H1 (cell line): ENCODE results near the gene AOC1. TPM values are rescaled to one million over a fixed set of nuclear protein-coding genes. Genes with fewer than 3 reads are reported as not detected.

Source experiments
- CTCF ChIA-PET: fragments of 300-600 bp; sonication (Branson Sonifier 250); formaldehyde crosslinking; loops from one replicate; lab custom pipeline; 2021; ENCODE audit not compliant: partially characterized antibody; lab: Charles Lee
- POLR2A ChIA-PET: fragments of 300-600 bp; sonication (Branson Sonifier 250); formaldehyde crosslinking; loops from one replicate; lab custom pipeline; 2021; ENCODE audit warnings: inconsistent platforms; ENCODE audit not compliant: partially characterized antibody; lab: Charles Lee
- DNase-seq, 2 experiments: peaks; one replicate each; pipeline versions ENCODE4 v3.0.0 to v3.0.0-alpha.2; 2010 to 2022; ENCODE audit warnings: low spot score in 2 of 2, low read depth in 1 of 2, mixed read lengths in 1 of 2
- FAIRE-seq: peaks from 2 replicates; lab custom pipeline; 2011; peaks lifted over from hg19 to GRCh38; lab: Jason Lieb, UNC
- H2AFZ ChIP-seq: 2 replicates; pipeline ENCODE4 v1.8.1; 2012; ENCODE audit warnings: low read length, inconsistent platforms
- H2AK5ac ChIP-seq: 2 replicates; pipeline ENCODE4 v1.6.1; 2013; ENCODE audit warnings: low read depth, low read length
- H2BK120ac ChIP-seq: replicated peaks from 2 replicates; pipeline ENCODE3; 2013; ENCODE audit warnings: low read depth, low read length, inconsistent platforms
- H2BK12ac ChIP-seq: 2 replicates; pipeline ENCODE4 v1.6.1; 2013; ENCODE audit warnings: low read depth, low read length
- H2BK15ac ChIP-seq: 2 replicates; pipeline ENCODE4 v1.6.1; 2013; ENCODE audit warnings: low read length
- H2BK20ac ChIP-seq: 2 replicates; pipeline ENCODE4 v1.6.1; 2013; ENCODE audit warnings: low read length
- H2BK5ac ChIP-seq: 2 replicates; pipeline ENCODE4 v1.6.1; 2013; ENCODE audit warnings: low read depth, low read length
- H3K14ac ChIP-seq: 2 replicates; pipeline ENCODE4 v1.6.1; 2013; ENCODE audit warnings: inconsistent platforms; ENCODE audit not compliant: insufficient read length
- H3K18ac ChIP-seq: 2 replicates; pipeline ENCODE4 v1.6.1; 2013; ENCODE audit warnings: low read length; ENCODE audit errors: extremely low read depth
- H3K23ac ChIP-seq: 2 replicates; pipeline ENCODE4 v1.6.1; 2013; ENCODE audit warnings: inconsistent platforms; ENCODE audit not compliant: insufficient read length
- H3K23me2 ChIP-seq: 2 replicates; pipeline ENCODE4 v1.6.1; 2013; ENCODE audit warnings: low read depth, low read length
- H3K27ac ChIP-seq: 2 replicates; pipeline ENCODE4 v1.6.1; 2011; ENCODE audit warnings: low read depth, low read length, inconsistent platforms
- H3K27me3 ChIP-seq, 4 experiments: replicated peaks in 1 of 4; 1 replicate in 1 of 4; 2 replicates in 3 of 4; pipeline versions ENCODE4 v1.6.1 to v1.8.1; 2011 to 2013; ENCODE audit warnings: low read length in 3 of 4, mild to moderate bottlenecking in 3 of 4, inconsistent platforms in 2 of 4, mixed read lengths in 2 of 4, moderate library complexity in 1 of 4; ENCODE audit not compliant: control insufficient read depth in 3 of 4, insufficient read depth in 3 of 4; ENCODE audit errors: extremely low read depth in 1 of 4
- H3K36me3 ChIP-seq, 4 experiments: 2 replicates each; pipeline versions ENCODE4 v1.6.1 to v1.8.1; 2011 to 2013; ENCODE audit warnings: mild to moderate bottlenecking in 4 of 4, low read length in 3 of 4, moderate library complexity in 2 of 4, control low read depth in 1 of 4, inconsistent platforms in 1 of 4; ENCODE audit not compliant: insufficient read depth in 4 of 4, control insufficient read depth in 2 of 4
- H3K4ac ChIP-seq: replicated peaks from 2 replicates; pipeline ENCODE3; 2013; ENCODE audit warnings: low read length, low read depth, mixed read lengths, inconsistent platforms; ENCODE audit not compliant: insufficient read length
- H3K4me1 ChIP-seq, 4 experiments: replicated peaks in 1 of 4; 1 replicate in 1 of 4; 2 replicates in 3 of 4; pipeline versions ENCODE4 v1.6.1 to v1.8.1; 2011 to 2013; ENCODE audit warnings: low read length in 3 of 4, inconsistent platforms in 2 of 4, mixed read lengths in 1 of 4; ENCODE audit not compliant: insufficient read depth in 4 of 4, control insufficient read depth in 3 of 4
- H3K4me2 ChIP-seq, 2 experiments: 2 replicates each; pipeline versions ENCODE4 v1.6.1 to v1.8.1; 2011 to 2013; ENCODE audit warnings: low read depth in 2 of 2, low read length in 2 of 2, control low read depth in 1 of 2, inconsistent platforms in 1 of 2, mild to moderate bottlenecking in 1 of 2; ENCODE audit not compliant: insufficient read depth in 1 of 2
- H3K4me3 ChIP-seq, 4 experiments: fragments of 200-600, 300-600 bp in 1 of 4; sonication (generic), shearing (Covaris generic), sonication (Bioruptor Twin) in 1 of 4; 2 replicates each; pipeline versions ENCODE4 v1.5.1 to v1.8.1; 2011 to 2016; ENCODE audit warnings: low read length in 4 of 4, low read depth in 3 of 4, control low read depth in 2 of 4, inconsistent platforms in 2 of 4, mild to moderate bottlenecking in 2 of 4, mixed read lengths in 1 of 4, moderate library complexity in 1 of 4; ENCODE audit not compliant: insufficient read depth in 2 of 4; ENCODE audit errors: extremely low read depth in 1 of 4
- H3K56ac ChIP-seq: replicated peaks from 2 replicates; pipeline ENCODE3; 2013; ENCODE audit warnings: low read depth, mild to moderate bottlenecking, mixed read lengths, low read length, inconsistent platforms; ENCODE audit not compliant: insufficient read length
- H3K79me1 ChIP-seq: 2 replicates; pipeline ENCODE4 v1.6.1; 2013; ENCODE audit warnings: low read depth, low read length, control low read depth
- H3K79me2 ChIP-seq, 2 experiments: 2 replicates each; pipeline versions ENCODE4 v1.6.1 to v1.8.1; 2012 to 2013; ENCODE audit warnings: low read length in 2 of 2, mild to moderate bottlenecking in 2 of 2, inconsistent platforms in 1 of 2; ENCODE audit not compliant: insufficient read depth in 2 of 2, control insufficient read depth in 1 of 2
- H3K9ac ChIP-seq, 4 experiments: replicated peaks in 1 of 4; 1 replicate in 1 of 4; 2 replicates in 3 of 4; pipeline versions ENCODE4 v1.6.1 to v1.8.1; 2011 to 2013; ENCODE audit warnings: low read depth in 3 of 4, low read length in 3 of 4, control low read depth in 2 of 4, mild to moderate bottlenecking in 2 of 4, moderate library complexity in 2 of 4, inconsistent platforms in 1 of 4; ENCODE audit errors: extremely low read depth in 1 of 4
- H3K9me3 ChIP-seq, 2 experiments: 2 replicates each; pipeline versions ENCODE4 v1.6.1 to v1.8.1; 2012 to 2013; ENCODE audit warnings: mild to moderate bottlenecking in 2 of 2, moderate library complexity in 2 of 2, control low read depth in 1 of 2, inconsistent platforms in 1 of 2, low read depth in 1 of 2, low read length in 1 of 2, mixed read lengths in 1 of 2; ENCODE audit not compliant: insufficient read depth in 2 of 2
- H4K20me1 ChIP-seq, 2 experiments: replicated peaks in 1 of 2; 2 replicates each; pipeline versions ENCODE3 to v1.8.1; 2011 to 2013; ENCODE audit warnings: inconsistent platforms in 2 of 2, low read length in 2 of 2, mild to moderate bottlenecking in 1 of 2; ENCODE audit not compliant: insufficient read depth in 2 of 2, control insufficient read depth in 1 of 2
- H4K5ac ChIP-seq: 2 replicates; pipeline ENCODE4 v1.6.1; 2013; ENCODE audit warnings: low read length, low read depth, mixed read lengths, inconsistent platforms; ENCODE audit not compliant: insufficient read length
- H4K8ac ChIP-seq: 2 replicates; pipeline ENCODE4 v1.8.0; 2013; ENCODE audit warnings: mild to moderate bottlenecking, moderate library complexity, low read length, inconsistent platforms; ENCODE audit not compliant: insufficient read depth; ENCODE audit errors: extremely low read depth
- H4K91ac ChIP-seq: replicated peaks from 2 replicates; pipeline ENCODE3; 2013; ENCODE audit warnings: low read length, mixed read lengths, inconsistent platforms; ENCODE audit not compliant: insufficient read length
- CHD1 ChIP-seq: IDR thresholded peaks from 2 replicates; pipeline ENCODE4 v1.6.1; 2012; ENCODE audit warnings: low read depth, low read length, improper control_type of control experiment
- RFX5 ChIP-seq: IDR thresholded peaks from 2 replicates; pipeline ENCODE4 v1.6.1; 2011; ENCODE audit warnings: low read depth, low read length, improper control_type of control experiment, borderline replicate concordance
- WGBS, 2 experiments: shearing (Covaris generic) in 1 of 2; methylation state at CpG; one replicate each; pipeline versions ENCODE4 v1.1.6 to v1.1.7; 2013 to 2015; ENCODE audit warnings: low lambda C conversion rate in 2 of 2, mixed read lengths in 2 of 2, inconsistent platforms in 1 of 2, low coverage in 1 of 2, missing lambda C conversion rate in 1 of 2; ENCODE audit not compliant: insufficient replicate concordance in 2 of 2, insufficient coverage in 1 of 2, insufficient read length in 1 of 2; ENCODE audit errors: extremely low coverage in 1 of 2, missing lambda C conversion rate in 1 of 2; 5-methylcytosine and 5-hydroxymethylcytosine counted together
- polyA plus RNA-seq, 7 experiments: library from polyadenylated mRNA; depleted of rRNA in 3 of 7; stranded (reverse) in 5 of 7; unstranded in 2 of 7; fragments of >200 nt in 5 of 7; fragments of 200-250 nt in 2 of 7; gene quantifications; 1 replicate in 5 of 7; 2 replicates in 1 of 7; 4 replicates in 1 of 7; pipeline versions ENCODE4 v1.2.1 to v1.2.3, GENCODE V29; 2011 to 2013; ENCODE audit warnings: missing spikeins in 2 of 7, mixed read lengths in 2 of 7
- total RNA-seq: library from RNA; stranded (reverse); fragmentation: NEBNext Ultra II Directional; extraction: Animal tissue kit (Norgen Biotek cat#: 25700); gene quantifications from 2 replicates; pipeline ENCODE4 v1.2.1, GENCODE V29; 2021

Gene AOC1
- total and polyA plus RNA-seq, 2 of the 8 experiments (the other 6 are each of a cell fraction or from before 2014, with no cell fraction given), result 0.15 to 0.17 TPM

GRCh38 chr7:150849204-150849775 lies 3.0 kb upstream of the AOC1 start:
- H3K79me1 ChIP-seq, result no peaks in the 10 kb centered on the region
- H3K27me3 ChIP-seq, result no peaks in the 10 kb centered on the region
- H4K20me1 ChIP-seq, result no peaks in the 10 kb centered on the region
- H2AK5ac ChIP-seq, result no peak overlapping the region
- no peak overlapping the region for H2BK12ac ChIP-seq
- H2BK120ac ChIP-seq, result no peak overlapping the region
- H3K4ac ChIP-seq, result no peak overlapping the region
- H3K4me1 ChIP-seq, result peaks cover 0 to 6% (median 0%) of the 10 kb centered on the region in 4 experiments; a peak in 1 of 7 replicates
- H3K79me2 ChIP-seq, result no peaks in the 10 kb centered on the region
- H3K4me3 ChIP-seq, result no peak overlapping the region
- H3K36me3 ChIP-seq, result no peaks in the 10 kb centered on the region
- H3K9me3 ChIP-seq, result no peaks in the 10 kb centered on the region
- no peak for FAIRE-seq
- no peak overlapping the region for H4K5ac ChIP-seq
- DNase-seq, result peak in 1 of 2 experiments; percentile 19
- ChIA-PET POLR2A (no interaction called here), CTCF (no interaction called here)
- TF ChIP-seq CHD1 (no peak), RFX5 (no peak)
- no peak overlapping the region for H3K27ac ChIP-seq
- H4K91ac ChIP-seq, result no peak overlapping the region
- no peaks in the 10 kb centered on the region for H3K23me2 ChIP-seq
- H3K18ac ChIP-seq, result no peak overlapping the region
- no peak overlapping the region for H2BK20ac ChIP-seq
- no peak overlapping the region for H3K56ac ChIP-seq
- 91% methylated on average over 10 of the region's 10 CpGs; no CpG with 5 or more reads in 1 of the 2 experiments for WGBS, 2 experiments
- no peak overlapping the region for H3K14ac ChIP-seq
- no peak overlapping the region for H3K23ac ChIP-seq
- H2AFZ ChIP-seq, result no peak overlapping the region
- peak overlapping the region; percentile 40 for H4K8ac ChIP-seq
- no peak overlapping the region for H2BK5ac ChIP-seq
- H3K9ac ChIP-seq, result no peak overlapping the region
- H3K4me2 ChIP-seq, result no peak overlapping the region
- H2BK15ac ChIP-seq, result no peak overlapping the region
